Measurements from ENCODE around the gene GMDS. TPM values are rescaled to one million over a fixed set of nuclear protein-coding genes. Genes with fewer than 3 reads are reported as not detected.

The GMDS gene
- total RNA-seq, 2 donors from 2014 or later, result 25.4 to 29.5 TPM

DNA sequence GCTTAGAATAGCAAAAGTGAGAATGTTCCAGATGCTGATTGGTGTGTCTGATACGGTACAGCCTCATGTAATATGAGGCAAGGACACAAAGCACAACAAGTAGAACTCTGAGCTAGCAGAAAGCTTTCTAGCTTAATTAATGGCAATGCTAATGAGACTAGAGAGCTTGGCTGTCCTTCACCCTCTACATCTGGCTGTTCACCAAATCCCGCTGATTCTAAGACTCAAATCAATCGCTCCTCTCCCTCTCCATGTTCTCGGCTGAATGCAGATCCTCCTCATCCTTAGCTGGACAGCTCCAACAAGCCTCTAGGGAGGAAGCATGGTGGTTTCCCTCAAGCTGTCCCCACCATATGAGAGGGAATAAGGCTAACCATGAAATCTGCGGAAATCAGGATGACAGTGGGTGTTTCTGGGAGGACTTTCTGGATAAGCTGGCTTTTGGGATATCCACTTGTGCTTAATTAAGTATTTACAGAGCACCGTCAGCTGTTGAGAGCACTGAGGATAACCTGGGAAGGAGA lies 506.8 kb downstream of the GMDS start:
- no peak overlapping the region for H3K4me3 Mint-ChIP-seq
- Histone ChIP-seq H3K36me3 (ENCODE audit: control insufficient read depth, insufficient read depth, low read length) (no peaks in the 10 kb centered on the region), H3K27ac (ENCODE audit: low read depth, low read length) (no peak overlapping the region), H3K27me3 (ENCODE audit: control insufficient read depth, insufficient read depth, low read length, poor library complexity, severe bottlenecking) (no peaks in the 10 kb centered on the region), H3K4me1 (ENCODE audit: control insufficient read depth, insufficient read depth, low read length) (no peaks in the 10 kb centered on the region), H3K9ac (ENCODE audit: extremely low read depth, low read length, poor library complexity, severe bottlenecking) (no peak overlapping the region), H3K9me3 (ENCODE audit: control insufficient read depth, low read length) (no peaks in the 10 kb centered on the region), H3K4me3 (ENCODE audit: low read length) (no peak overlapping the region)
- H3K9me3 Mint-ChIP-seq, result no peaks in the 10 kb centered on the region
- H3K27me3 Mint-ChIP-seq (ENCODE audit: insufficient read depth), result peaks cover 2% of the 10 kb centered on the region
- H3K36me3 Mint-ChIP-seq (ENCODE audit: low read depth), result no peaks in the 10 kb centered on the region
- 92 to 97% methylated on average over 6 of the region's 6 CpGs for WGBS, 2 experiments (ENCODE audit: insufficient coverage in 1 of 2, insufficient read length in 1 of 2)
- DNase-seq, result no peak
- H3K27ac Mint-ChIP-seq, result no peak overlapping the region
- TF ChIP-seq, protein P1, sequence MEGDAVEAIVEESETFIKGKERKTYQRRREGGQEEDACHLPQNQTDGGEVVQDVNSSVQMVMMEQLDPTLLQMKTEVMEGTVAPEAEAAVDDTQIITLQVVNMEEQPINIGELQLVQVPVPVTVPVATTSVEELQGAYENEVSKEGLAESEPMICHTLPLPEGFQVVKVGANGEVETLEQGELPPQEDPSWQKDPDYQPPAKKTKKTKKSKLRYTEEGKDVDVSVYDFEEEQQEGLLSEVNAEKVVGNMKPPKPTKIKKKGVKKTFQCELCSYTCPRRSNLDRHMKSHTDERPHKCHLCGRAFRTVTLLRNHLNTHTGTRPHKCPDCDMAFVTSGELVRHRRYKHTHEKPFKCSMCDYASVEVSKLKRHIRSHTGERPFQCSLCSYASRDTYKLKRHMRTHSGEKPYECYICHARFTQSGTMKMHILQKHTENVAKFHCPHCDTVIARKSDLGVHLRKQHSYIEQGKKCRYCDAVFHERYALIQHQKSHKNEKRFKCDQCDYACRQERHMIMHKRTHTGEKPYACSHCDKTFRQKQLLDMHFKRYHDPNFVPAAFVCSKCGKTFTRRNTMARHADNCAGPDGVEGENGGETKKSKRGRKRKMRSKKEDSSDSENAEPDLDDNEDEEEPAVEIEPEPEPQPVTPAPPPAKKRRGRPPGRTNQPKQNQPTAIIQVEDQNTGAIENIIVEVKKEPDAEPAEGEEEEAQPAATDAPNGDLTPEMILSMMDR (conservative IDR thresholded peaks at IDR 0.05), result no peak
- peaks cover 1% of the 10 kb centered on the region for H3K4me1 Mint-ChIP-seq

DNA sequence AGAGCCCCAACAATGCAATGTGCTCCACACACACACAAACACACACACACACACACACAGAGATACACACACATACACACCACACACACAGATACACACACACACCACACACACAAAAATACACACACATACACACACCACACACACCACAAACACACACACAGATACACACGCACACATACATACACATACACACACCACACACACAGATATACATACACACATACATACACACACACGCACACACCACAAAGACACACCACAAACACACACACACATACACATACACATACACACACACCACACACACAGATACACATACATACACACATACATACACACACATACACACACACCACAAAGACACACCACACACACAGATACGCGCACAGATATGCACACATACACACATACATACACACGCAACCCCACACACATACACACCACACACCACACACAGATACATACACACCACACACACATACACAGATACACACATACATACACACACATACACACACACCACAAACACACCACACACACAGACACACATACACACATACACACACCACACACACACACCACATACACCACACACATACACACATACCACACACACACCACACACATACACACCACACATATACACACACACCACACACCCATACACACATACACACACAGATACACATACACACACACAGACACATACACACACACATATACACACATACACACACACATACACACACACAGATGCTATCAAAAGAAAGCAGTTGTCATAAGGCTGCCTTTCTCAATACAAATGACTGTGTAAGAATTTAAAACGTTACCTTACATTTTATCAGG lies 507.7 kb downstream of the GMDS start:
- Mint-ChIP-seq H3K27ac (no peak overlapping the region), H3K4me1 (peaks cover 1% of the 10 kb centered on the region), H3K9me3 (no peaks in the 10 kb centered on the region), H3K4me3 (no peak overlapping the region), H3K27me3 (ENCODE audit: insufficient read depth) (peaks cover 2% of the 10 kb centered on the region), H3K36me3 (ENCODE audit: low read depth) (no peaks in the 10 kb centered on the region)
- TF ChIP-seq, protein P1 (conservative IDR thresholded peaks at IDR 0.05), result no peak
- H3K9me3 ChIP-seq (ENCODE audit: control insufficient read depth, low read length), result no peaks in the 10 kb centered on the region
- no peak overlapping the region for H3K4me3 ChIP-seq (ENCODE audit: low read length)
- DNase-seq, result no peak
- H3K27me3 ChIP-seq (ENCODE audit: control insufficient read depth, insufficient read depth, low read length, poor library complexity, severe bottlenecking), result no peaks in the 10 kb centered on the region
- no peaks in the 10 kb centered on the region for H3K36me3 ChIP-seq (ENCODE audit: control insufficient read depth, insufficient read depth, low read length)
- no peak overlapping the region for H3K9ac ChIP-seq (ENCODE audit: extremely low read depth, low read length, poor library complexity, severe bottlenecking)
- WGBS, 2 experiments (ENCODE audit: insufficient coverage in 1 of 2, insufficient read length in 1 of 2), result 70 to 92% methylated on average over 4 to 6 of the region's 6 CpGs
- H3K27ac ChIP-seq (ENCODE audit: low read depth, low read length), result no peak overlapping the region
- H3K4me1 ChIP-seq (ENCODE audit: control insufficient read depth, insufficient read depth, low read length), result no peaks in the 10 kb centered on the region

DNA sequence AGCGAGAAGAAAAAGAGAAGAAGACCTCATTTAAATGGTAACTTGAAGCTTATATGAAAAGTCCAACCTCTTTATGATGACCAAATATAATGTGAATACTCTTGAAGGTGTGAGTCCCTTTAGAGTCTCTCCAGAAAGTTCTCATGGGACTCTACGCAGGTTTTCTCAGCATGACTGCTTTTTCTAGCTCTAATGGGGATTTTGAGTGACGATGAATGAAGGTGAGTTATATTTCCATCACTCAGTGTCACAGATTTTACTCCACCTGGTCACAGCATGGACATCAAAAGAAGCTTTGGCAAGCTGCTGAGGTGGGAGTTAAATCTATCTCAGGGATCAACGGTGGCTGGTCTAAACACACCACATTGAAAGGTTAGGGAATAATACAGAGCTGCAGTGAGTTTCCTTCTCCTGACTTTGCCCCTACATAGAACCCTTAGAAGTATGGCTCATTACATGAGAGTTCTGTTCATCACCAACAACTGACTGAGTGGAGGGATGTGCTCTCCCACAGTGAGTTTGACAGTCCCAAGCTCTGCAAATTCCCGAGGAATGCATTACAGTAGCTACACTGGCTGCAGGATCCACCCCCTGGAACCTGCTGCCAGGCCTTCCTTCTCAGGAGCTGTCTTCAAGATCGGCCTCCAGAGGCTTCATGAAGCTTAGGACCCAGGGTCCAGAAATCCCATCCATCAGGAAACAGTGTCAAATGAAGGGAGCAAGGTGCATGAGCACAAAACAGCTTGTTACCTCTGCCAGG lies 508.9 kb downstream of the GMDS start:
- Mint-ChIP-seq H3K4me3 (no peak overlapping the region), H3K9me3 (no peaks in the 10 kb centered on the region), H3K4me1 (peaks cover 1% of the 10 kb centered on the region), H3K36me3 (ENCODE audit: low read depth) (no peaks in the 10 kb centered on the region), H3K27ac (no peak overlapping the region), H3K27me3 (ENCODE audit: insufficient read depth) (no peaks in the 10 kb centered on the region)
- Histone ChIP-seq H3K36me3 (ENCODE audit: control insufficient read depth, insufficient read depth, low read length) (no peaks in the 10 kb centered on the region), H3K4me1 (ENCODE audit: control insufficient read depth, insufficient read depth, low read length) (no peaks in the 10 kb centered on the region), H3K27me3 (ENCODE audit: control insufficient read depth, insufficient read depth, low read length, poor library complexity, severe bottlenecking) (no peaks in the 10 kb centered on the region), H3K27ac (ENCODE audit: low read depth, low read length) (no peak overlapping the region), H3K4me3 (ENCODE audit: low read length) (no peak overlapping the region), H3K9ac (ENCODE audit: extremely low read depth, low read length, poor library complexity, severe bottlenecking) (no peak overlapping the region), H3K9me3 (ENCODE audit: control insufficient read depth, low read length) (peaks cover 3% of the 10 kb centered on the region)
- WGBS, 2 experiments (ENCODE audit: insufficient coverage in 1 of 2, insufficient read length in 1 of 2), result 79 to 90% methylated on average over 3 to 6 of the region's 6 CpGs
- DNase-seq, result no peak
- TF ChIP-seq, protein P1 (conservative IDR thresholded peaks at IDR 0.05), result no peak

All from endodermal cell (in vitro differentiated cells).